Activated CD8-positive, alpha-beta T cell treated with anti-CD3 and anti-CD28 coated beads for 36 hours (primary cell): Measurements from ENCODE around the gene CST5. TPM values are rescaled to one million over a fixed set of nuclear protein-coding genes. Genes with fewer than 3 reads are reported as not detected.
"Not testable (repeated sequence)": the region's sequence is repeated elsewhere in the genome, so short reads cannot be mapped to it uniquely, and the experiment has no call there.

Experiments used
- ATAC-seq: fragments of 200-7000 bp; cut with Tn5 transposase; one replicate; pipeline ENCODE4 v1.10.0; 2021; ENCODE audit warnings: mild to moderate bottlenecking, moderate library complexity
- CTCF ChIA-PET: fragments of 350-600 bp; sonication (Branson Sonifier 250); formaldehyde crosslinking; loops from one replicate; lab custom pipeline; 2021; ENCODE audit warnings: antibody characterized with exemption; lab: Charles Lee
- POLR2A ChIA-PET: fragments of 350-600 bp; sonication (Branson Sonifier 250); formaldehyde crosslinking; loops from one replicate; lab custom pipeline; 2021; ENCODE audit warnings: antibody characterized with exemption; lab: Charles Lee
- DNase-seq: peaks from one replicate; pipeline ENCODE4 v3.0.0-alpha.2; 2020
- H3K27ac Mint-ChIP-seq: one replicate; pipeline ENCODE4 v1.8.0; 2021; ENCODE audit warnings: mild to moderate bottlenecking, mixed read lengths
- H3K27me3 Mint-ChIP-seq: one replicate; pipeline ENCODE4 v1.8.0; 2021; ENCODE audit warnings: mixed read lengths
- H3K36me3 Mint-ChIP-seq: one replicate; pipeline ENCODE4 v1.8.0; 2021; ENCODE audit warnings: low read depth, mixed read lengths
- H3K4me1 Mint-ChIP-seq: one replicate; pipeline ENCODE4 v1.8.0; 2021; ENCODE audit warnings: low read depth, mixed read lengths
- H3K4me3 Mint-ChIP-seq: one replicate; pipeline ENCODE4 v1.8.0; 2021; ENCODE audit warnings: mild to moderate bottlenecking, moderate library complexity, mixed read lengths
- H3K9me3 Mint-ChIP-seq: one replicate; pipeline ENCODE4 v1.8.0; 2021; ENCODE audit warnings: mixed read lengths
- CTCF ChIP-seq: fragments of 200-600 bp; IDR thresholded peaks from one replicate; pipeline ENCODE4 v1.8.0; 2022; ENCODE audit warnings: antibody characterized with exemption, mild to moderate bottlenecking
- intact Hi-C: fragments of 100-400 bp; cut with micrococcal nuclease; formaldehyde crosslinking; loops from one replicate; pipeline ENCODE4 v1.10.0; 2022
- total RNA-seq, 2 experiments: library from RNA; stranded (reverse); gene quantifications; one replicate each; pipeline ENCODE4 v1.2.3, GENCODE V29; 2021

CST5 gene
- total RNA-seq, 2 experiments from 2014 or later, result not detected

GRCh38 chr20:23856736-23857135 is 22.8 kb downstream of the CST5 start:
- DNase-seq, result no peak
- TF ChIP-seq CTCF, result no peak
- no peaks in the 10 kb centered on the region for H3K9me3 Mint-ChIP-seq
- H3K36me3 Mint-ChIP-seq, result no peaks in the 10 kb centered on the region
- H3K27ac Mint-ChIP-seq, result no peak overlapping the region
- ATAC-seq, result no peak
- intact Hi-C loops, result no loop called here
- no peaks in the 10 kb centered on the region for H3K4me1 Mint-ChIP-seq
- H3K27me3 Mint-ChIP-seq, result peaks cover under 1% of the 10 kb centered on the region
- ChIA-PET CTCF (no interaction called here), POLR2A (no interaction called here)
- H3K4me3 Mint-ChIP-seq, result no peak overlapping the region

- Mint-ChIP-seq H3K27me3 (no peaks in the 10 kb centered on the region), H3K9me3 (no peaks in the 10 kb centered on the region), H3K27ac (no peak overlapping the region), H3K4me3 (no peak overlapping the region), H3K36me3 (no peaks in the 10 kb centered on the region), H3K4me1 (no peaks in the 10 kb centered on the region)
- ChIA-PET CTCF (no interaction called here), POLR2A (no interaction called here)
- no peak for DNase-seq
- no peak for TF ChIP-seq CTCF
- intact Hi-C loops, result no loop called here
- ATAC-seq, result no peak
These were observed 23.3 kb downstream of the CST5 start for GRCh38 chr20:23856226-23856625.

GRCh38 chr20:23841693-23842092 is 37.9 kb downstream of the CST5 start:
- no peak for TF ChIP-seq CTCF
- DNase-seq, result no peak
- no peaks in the 10 kb centered on the region for H3K36me3 Mint-ChIP-seq
- peaks cover 1% of the 10 kb centered on the region for H3K9me3 Mint-ChIP-seq
- H3K4me3 Mint-ChIP-seq, result no peak overlapping the region
- ATAC-seq, result no peak
- H3K27me3 Mint-ChIP-seq, result peaks cover 10% of the 10 kb centered on the region
- no peaks in the 10 kb centered on the region for H3K4me1 Mint-ChIP-seq
- ChIA-PET POLR2A (no interaction called here), CTCF (no interaction called here)
- intact Hi-C loops, result no loop called here
- no peak overlapping the region for H3K27ac Mint-ChIP-seq

DNA sequence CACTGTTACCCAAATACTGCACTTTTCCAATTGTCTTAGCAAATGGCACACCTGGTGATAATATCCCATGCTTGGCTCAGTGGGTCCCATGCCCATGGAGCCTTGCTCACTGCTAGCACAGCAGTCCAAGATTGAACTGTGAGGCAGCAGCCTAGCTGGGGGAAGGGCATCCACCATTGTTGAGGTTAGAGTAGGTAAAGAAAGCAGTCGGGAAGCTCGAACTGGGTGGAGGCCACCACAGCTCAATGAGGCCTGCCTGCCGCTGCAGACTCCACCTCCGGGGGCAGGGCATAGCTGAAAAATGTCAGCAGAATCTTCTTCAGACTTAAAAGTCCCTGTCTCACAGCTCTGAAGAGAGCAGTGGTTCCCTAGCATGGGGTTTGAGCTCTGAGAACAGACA is 43.8 kb downstream of the CST5 start:
- ATAC-seq (no peak), DNase-seq (no peak)
- no peak for TF ChIP-seq CTCF
- Mint-ChIP-seq H3K27ac (no peak overlapping the region), H3K4me1 (no peaks in the 10 kb centered on the region), H3K9me3 (no peaks in the 10 kb centered on the region), H3K4me3 (no peak overlapping the region), H3K27me3 (peaks cover 11% of the 10 kb centered on the region), H3K36me3 (no peaks in the 10 kb centered on the region)
- POLR2A ChIA-PET, result no interaction called here
- intact Hi-C loops, result no loop called here
- CTCF ChIA-PET, result no interaction called here

DNA sequence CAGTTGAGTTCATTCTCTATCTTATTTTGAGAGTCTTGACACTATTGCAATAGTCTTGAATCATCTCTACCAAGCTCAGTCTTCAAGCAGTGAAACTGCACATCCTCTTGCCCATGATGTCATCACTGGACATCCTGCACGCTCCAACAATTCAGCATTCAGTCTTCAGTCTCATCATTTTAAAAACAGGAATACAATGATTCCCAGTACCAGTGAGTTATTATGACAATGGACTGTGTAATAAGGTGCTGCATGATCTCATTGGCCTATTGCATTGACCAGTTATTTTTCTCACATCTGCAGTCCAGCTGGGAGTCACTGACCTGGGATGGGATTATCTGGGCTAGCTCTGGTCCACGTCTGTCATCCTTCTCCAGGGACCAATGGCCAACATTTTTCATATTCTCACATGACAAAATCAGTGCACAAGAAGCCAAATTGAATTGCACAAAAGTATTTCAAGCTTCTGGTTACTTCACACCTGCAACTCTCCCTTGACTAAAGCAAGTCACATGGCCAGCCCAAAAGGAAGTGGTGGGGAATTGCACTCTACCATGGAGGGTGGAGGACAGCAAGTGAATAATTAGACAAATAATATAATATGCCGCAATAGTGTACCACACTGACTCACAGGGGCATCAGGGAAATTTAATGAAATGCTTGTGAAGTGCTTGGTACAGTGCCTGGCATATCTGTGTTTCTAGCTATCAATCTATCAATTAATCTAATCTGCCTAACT is 46.6 kb downstream of the CST5 start:
- POLR2A ChIA-PET, result no interaction called here
- no peaks in the 10 kb centered on the region for H3K9me3 Mint-ChIP-seq
- TF ChIP-seq CTCF, result no peak
- intact Hi-C loops, result no loop called here
- DNase-seq (no peak), ATAC-seq (no peak)
- H3K27me3 Mint-ChIP-seq, result peaks cover 4% of the 10 kb centered on the region
- H3K4me3 Mint-ChIP-seq, result no peak overlapping the region
- no peaks in the 10 kb centered on the region for H3K4me1 Mint-ChIP-seq
- CTCF ChIA-PET, result no interaction called here
- H3K36me3 Mint-ChIP-seq, result no peaks in the 10 kb centered on the region
- no peak overlapping the region for H3K27ac Mint-ChIP-seq

- ATAC-seq, H3K4me3 Mint-ChIP-seq, H3K4me1 Mint-ChIP-seq, H3K9me3 Mint-ChIP-seq, H3K27me3 Mint-ChIP-seq, POLR2A ChIA-PET, H3K27ac Mint-ChIP-seq, CTCF ChIA-PET, intact Hi-C loops, H3K36me3 Mint-ChIP-seq, DNase-seq: not testable (repeated sequence)
These were observed 47.6 kb downstream of the CST5 start for GRCh38 chr20:23831961-23832360.
